GM12878 (cell line): ENCODE results near the gene SLC36A2. TPM values are rescaled to one million over a fixed set of nuclear protein-coding genes. Genes with fewer than 3 reads are reported as not detected.

Source experiments
- ATAC-seq: fragments of 200-7000 bp; cut with Tn5 transposase; 3 replicates; pipeline ENCODE4 v1.9.1; 2020; ENCODE audit warnings: mild to moderate bottlenecking, moderate library complexity
- BruUV-seq: library from RNA; stranded (reverse); fragments of 400-500 nt; replicated peaks from 2 replicates; lab custom pipeline; 2021; lab: Mats Ljungman, UMichigan
- CTCF ChIA-PET: fragments of 300-600 bp; sonication (Branson Sonifier 250); formaldehyde crosslinking; extraction: SDS; loops from one replicate; lab custom pipeline; 2021; ENCODE audit warnings: inconsistent platforms; lab: Yijun Ruan, JAX
- POLR2A ChIA-PET: fragments of 350-600 bp; formaldehyde crosslinking; extraction: SDS; loops from one replicate; lab custom pipeline; 2021; ENCODE audit warnings: inconsistent platforms; lab: Charles Lee
- RAD21 ChIA-PET: fragments of 300-600 bp; sonication (Branson Sonifier 250); formaldehyde crosslinking; loops from one replicate; lab custom pipeline; 2023; ENCODE audit warnings: antibody characterized with exemption; ENCODE audit not compliant: unreplicated experiment; lab: Charles Lee
- SMC1A ChIA-PET: fragments of 300-600 bp; sonication (Branson Sonifier 250); formaldehyde crosslinking; loops from one replicate; lab custom pipeline; 2023; ENCODE audit not compliant: unreplicated experiment, uncharacterized antibody; lab: Charles Lee
- DNase-seq: peaks from one replicate; pipeline ENCODE4 v3.0.0-alpha.2; 2011; ENCODE audit warnings: low read depth, low spot score
- FAIRE-seq: peaks from 3 replicates; lab custom pipeline; 2011; peaks lifted over from hg19 to GRCh38; lab: Jason Lieb, UNC
- H2AFZ ChIP-seq: 2 replicates; pipeline ENCODE4 v1.6.0; 2011; ENCODE audit warnings: low read depth, low read length, control low read depth; ENCODE audit not compliant: control insufficient read depth
- H3K27ac ChIP-seq: 2 replicates; pipeline ENCODE4 v1.5.1; 2011; ENCODE audit warnings: control low read depth; ENCODE audit not compliant: control insufficient read depth, insufficient read depth
- H3K27me3 ChIP-seq, 2 experiments: replicated peaks in 1 of 2; 2 replicates each; pipeline versions ENCODE4 v1.6.0 to v1.6.1; 2011; ENCODE audit warnings: low read length in 1 of 2; ENCODE audit not compliant: control insufficient read depth in 2 of 2, insufficient read depth in 2 of 2
- H3K36me3 ChIP-seq, 2 experiments: 2 replicates each; pipeline ENCODE4 v1.5.1; 2011; ENCODE audit warnings: low read length in 1 of 2; ENCODE audit not compliant: control insufficient read depth in 2 of 2, insufficient read depth in 2 of 2
- H3K4me1 ChIP-seq: 2 replicates; pipeline ENCODE4 v1.6.1; 2011; ENCODE audit warnings: mild to moderate bottlenecking, low read length, moderate library complexity, mixed read lengths; ENCODE audit not compliant: control insufficient read depth, insufficient read depth
- H3K4me2 ChIP-seq: 2 replicates; pipeline ENCODE4 v1.6.0; 2011; ENCODE audit warnings: control low read depth; ENCODE audit not compliant: control insufficient read depth, insufficient read depth
- H3K4me3 ChIP-seq: fragments of 200-600 bp; sonication (generic); 2 replicates; pipeline ENCODE4 v1.5.1; 2016
- H3K79me2 ChIP-seq: 2 replicates; pipeline ENCODE4 v1.6.0; 2011; ENCODE audit warnings: low read length; ENCODE audit not compliant: control insufficient read depth, insufficient read depth
- H3K9ac ChIP-seq: 2 replicates; pipeline ENCODE4 v1.8.0; 2011; ENCODE audit warnings: low read length, control low read depth, mixed read lengths; ENCODE audit not compliant: control insufficient read depth, insufficient read depth
- H3K9me3 ChIP-seq: replicated peaks from 3 replicates; pipeline ENCODE4 v1.5.1; 2011; ENCODE audit warnings: mild to moderate bottlenecking, low read length; ENCODE audit not compliant: control insufficient read depth, insufficient read depth
- H4K20me1 ChIP-seq: 2 replicates; pipeline ENCODE4 v1.6.0; 2011; ENCODE audit not compliant: control insufficient read depth, insufficient read depth
- BHLHE40 ChIP-seq, 2 experiments: fragments of 450-650 bp in 1 of 2; IDR thresholded peaks; 2 replicates each; pipeline ENCODE4 v1.6.1; 2011 to 2017; ENCODE audit warnings: low read depth in 2 of 2, borderline replicate concordance in 1 of 2, improper control_type of control experiment in 1 of 2, low read length in 1 of 2, mild to moderate bottlenecking in 1 of 2
- CTCF ChIP-seq, 3 experiments: IDR thresholded peaks in 2 of 3; conservative IDR thresholded peaks in 1 of 3; 2 replicates each; pipeline ENCODE4 v1.5.1; 2011; ENCODE audit warnings: low read depth in 3 of 3, low read length in 3 of 3, mild to moderate bottlenecking in 3 of 3, control low read depth in 2 of 3, moderate library complexity in 2 of 3, inconsistent platforms in 1 of 3, mixed read lengths in 1 of 3; ENCODE audit not compliant: control insufficient read depth in 2 of 3, insufficient read depth in 1 of 3; ENCODE audit errors: extremely low read depth in 1 of 3
- HDAC6 ChIP-seq: fragments of 200-600 bp; sonication (generic); IDR thresholded peaks from one replicate; pipeline ENCODE4 v1.8.0; 2017; ENCODE audit warnings: antibody characterized with exemption; ENCODE audit not compliant: unreplicated experiment
- HSF1 ChIP-seq: fragments of 150-350 bp; IDR thresholded peaks from 2 replicates; pipeline ENCODE4 v1.6.1; 2014; ENCODE audit warnings: mild to moderate bottlenecking, low read depth, low read length
- KAT2A ChIP-seq: conservative IDR thresholded peaks from 2 replicates; pipeline ENCODE4 v1.6.1; 2011; ENCODE audit warnings: low read depth, low read length; ENCODE audit not compliant: control insufficient read depth
- MEF2A ChIP-seq: IDR thresholded peaks from 2 replicates; pipeline ENCODE4 v1.6.1; 2011; ENCODE audit warnings: low read depth, mild to moderate bottlenecking, low read length, moderate library complexity; ENCODE audit not compliant: insufficient read depth
- MTA2 ChIP-seq: fragments of 450-650 bp; IDR thresholded peaks from 2 replicates; pipeline ENCODE4 v1.6.1; 2016; ENCODE audit warnings: low read depth, mild to moderate bottlenecking, moderate library complexity
- MXI1 ChIP-seq: fragments of 150-350 bp; IDR thresholded peaks from 2 replicates; pipeline ENCODE4 v1.6.1; 2011; ENCODE audit warnings: low read depth, mild to moderate bottlenecking, inconsistent platforms, low read length, improper control_type of control experiment
- POLR2AphosphoS2 ChIP-seq: IDR thresholded peaks from 2 replicates; pipeline ENCODE4 v1.6.1; 2011; ENCODE audit warnings: low read depth, mild to moderate bottlenecking, low read length, improper control_type of control experiment, moderate library complexity
- RELA ChIP-seq: fragments of 450-650 bp; IDR thresholded peaks from 2 replicates; pipeline ENCODE4 v1.8.0; 2014; ENCODE audit warnings: borderline replicate concordance; ENCODE audit not compliant: partially characterized antibody
- SIN3A ChIP-seq: IDR thresholded peaks from 2 replicates; pipeline ENCODE4 v1.6.1; 2012; ENCODE audit warnings: low read depth, low read length, improper control_type of control experiment
- SMAD1 ChIP-seq: fragments of 450-650 bp; IDR thresholded peaks from 2 replicates; pipeline ENCODE4 v1.6.1; 2018; ENCODE audit warnings: mild to moderate bottlenecking, low read depth; ENCODE audit not compliant: partially characterized antibody
- SMARCA5 ChIP-seq: fragments of 450-650 bp; IDR thresholded peaks from 2 replicates; pipeline ENCODE4 v1.6.1; 2017; ENCODE audit warnings: mild to moderate bottlenecking
- SMC3 ChIP-seq: IDR thresholded peaks from 2 replicates; pipeline ENCODE4 v1.6.1; 2011; ENCODE audit warnings: low read length, improper control_type of control experiment, borderline replicate concordance
- SUZ12 ChIP-seq: fragments of 200-600 bp; sonication (generic); IDR thresholded peaks from one replicate; pipeline ENCODE4 v1.6.1; 2018; ENCODE audit warnings: antibody characterized with exemption, mild to moderate bottlenecking; ENCODE audit not compliant: unreplicated experiment
- ZBTB4 ChIP-seq: fragments of 450-650 bp; formaldehyde crosslinking; IDR thresholded peaks from 2 replicates; pipeline ENCODE4 v1.4.0; 2022; ENCODE audit warnings: mild to moderate bottlenecking, moderate library complexity
- WGBS: methylation state at CpG from one replicate; pipeline ENCODE4 v1.1.6; 2016; ENCODE audit warnings: low lambda C conversion rate; ENCODE audit not compliant: insufficient replicate concordance, insufficient coverage; ENCODE audit errors: missing lambda C conversion rate; 5-methylcytosine and 5-hydroxymethylcytosine counted together
- in situ Hi-C: fragments of 300-500 bp; cut with MboI; formaldehyde crosslinking; loops from 9 replicates; pipeline ENCODE4 v1.14.3; 2018; ENCODE audit warnings: mixed read lengths
- intact Hi-C: fragments of 100-400 bp; cut with micrococcal nuclease; formaldehyde crosslinking; loops from one replicate; pipeline ENCODE4 v1.14.2; 2022; ENCODE audit not compliant: unreplicated experiment
- polyA plus RNA-seq, 11 experiments: library from polyadenylated mRNA; depleted of rRNA in 4 of 11; unstranded in 6 of 11; stranded (reverse) in 5 of 11; fragments of >200 nt; fragmentation: Nextera tagmentation in 4 of 11; fragmentation: Illumina TruSeq in 1 of 11; extraction: Ambion mirVana in 4 of 11; extraction: Trizol in 1 of 11; gene quantifications; 1 replicate in 1 of 11; 2 replicates in 10 of 11; pipeline versions ENCODE4 v1.2.1 to v1.2.3, GENCODE V29; 2011 to 2016; ENCODE audit warnings: inconsistent platforms in 2 of 11, missing spikeins in 2 of 11, low read depth in 1 of 11
- total RNA-seq, 4 experiments: library from RNA; depleted of rRNA in 3 of 4; stranded (reverse); fragments of >200 nt in 3 of 4; fragmentation: Illumina TruSeq in 1 of 4; extraction: Trizol in 1 of 4; gene quantifications; 2 replicates each; pipeline versions ENCODE4 v1.2.1 to v1.2.3, GENCODE V29; 2013 to 2021

SLC36A2 gene
- total and polyA plus RNA-seq, 10 of the 15 experiments (the other 5 are each of a cell fraction or from before 2014, with no cell fraction given): not detected

- ChIA-PET POLR2A (no interaction called here), RAD21 (interaction anchor here (1.2 kb wide), 1 partner anchor 12 kb away, joined by 3 read pairs; no protein-coding TSS in a partner anchor), CTCF (interaction anchor here (1.1 to 1.9 kb wide), 2 partner anchors 12 to 301 kb away, joined by 3 to 6 read pairs; no protein-coding TSS in a partner anchor), SMC1A (interaction anchor here (1.0 kb wide), 1 partner anchor 138 kb away, joined by 4 read pairs; no protein-coding TSS in a partner anchor)
- Histone ChIP-seq H3K4me2 (no peak within 1 kb of the TSS), H4K20me1 (no peaks in the 10 kb centered on the region), H3K27me3 (peaks cover 0 to 3% of the 10 kb centered on the region in 2 experiments; a peak in 2 of 4 replicates), H2AFZ (no peak within 1 kb of the TSS), H3K9ac (no peak within 1 kb of the TSS), H3K79me2 (no peaks in the 10 kb centered on the region), H3K9me3 (no peaks in the 10 kb centered on the region), H3K4me3 (no peak within 1 kb of the TSS), H3K36me3 (no peaks in the 10 kb centered on the region), H3K27ac (no peak within 1 kb of the TSS), H3K4me1 (no peaks in the 10 kb centered on the region)
- FAIRE-seq: no peak
- ATAC-seq: no peak
- intact Hi-C loops: no loop called here
- no peak for DNase-seq
- no TSS peak for BruUV-seq
- in situ Hi-C loops: no loop called here
- 10% methylated on average over 2 of the region's 2 CpGs for WGBS
- TF ChIP-seq SMAD1 (no peak), KAT2A (no peak), CTCF (IDR thresholded peaks at IDR 0.05 in 2 of 3, conservative IDR thresholded peaks at IDR 0.05 in 1 of 3; ENCODE audit: control insufficient read depth in 2 of 3, extremely low read depth in 1 of 3, insufficient read depth in 1 of 3, low read depth in 3 of 3, low read length in 3 of 3) (no peak), MEF2A (no peak), HDAC6 (no peak), RELA (no peak), SUZ12 (no peak), SMC3 (no peak), MXI1 (no peak), HSF1 (no peak), MTA2 (no peak), POLR2AphosphoS2 (no peak), ZBTB4 (CRISPR knock-in tag) (no peak), BHLHE40 (IDR thresholded peaks at IDR 0.05; ENCODE audit: borderline replicate concordance in 1 of 2, low read depth in 2 of 2, low read length in 1 of 2) (no peak), SMARCA5 (no peak), SIN3A (no peak)
Measured at GRCh38 chr5:151303666-151304065, 43.7 kb downstream of the SLC36A2 start, which contains the start of gene SLC36A3. Gene SLC36A3 (minus strand): TSS chr5:151303766. CDS start chr5:151303354, 412 bp downstream.
